ENCODE data around the gene KRT83. TPM values are rescaled to one million over a fixed set of nuclear protein-coding genes. Genes with fewer than 3 reads are reported as not detected.
"Not testable (repeated sequence)": the region's sequence is repeated elsewhere in the genome, so short reads cannot be mapped to it uniquely, and the experiment has no call there.

Gene KRT83
- total RNA-seq, 1 donor from 2014 or later = not detected

- Histone ChIP-seq H3K27me3 (ENCODE audit: control insufficient read depth, insufficient read depth, low read length) (peaks cover 8% of the 10 kb centered on the region), H3K4me3 (ENCODE audit: low read depth, low read length) (no peak overlapping the region)
- TF ChIP-seq CTCF (IDR thresholded peaks at IDR 0.05; ENCODE audit: insufficient read depth, low read length, poor library complexity, severe bottlenecking) = no peak
Observed at GRCh38 chr12:52296572-52297215, 24.5 kb downstream of the KRT83 start.

GRCh38 chr12:52295663-52296062, 25.5 kb downstream of the KRT83 start:
- TF ChIP-seq CTCF (IDR thresholded peaks at IDR 0.05; ENCODE audit: insufficient read depth, low read length, poor library complexity, severe bottlenecking) = no peak
- DNase-seq (ENCODE audit: low read depth) = no peak
- Histone ChIP-seq H3K27me3 (ENCODE audit: control insufficient read depth, insufficient read depth, low read length) (peaks cover 14% of the 10 kb centered on the region), H3K4me3 (ENCODE audit: low read depth, low read length) (no peak overlapping the region), H3K36me3 (ENCODE audit: control insufficient read depth, insufficient read depth, low read length) (no peaks in the 10 kb centered on the region)

More at GRCh38 chr12:52296572-52297215, 24.5 kb downstream of the KRT83 start:
- H3K36me3 ChIP-seq (ENCODE audit: control insufficient read depth, insufficient read depth, low read length) = no peaks in the 10 kb centered on the region
- DNase-seq (ENCODE audit: low read depth) = no peak

- H3K27me3 ChIP-seq (ENCODE audit: control insufficient read depth, insufficient read depth, low read length) = peaks cover 14% of the 10 kb centered on the region
- TF ChIP-seq CTCF (IDR thresholded peaks at IDR 0.05; ENCODE audit: insufficient read depth, low read length, poor library complexity, severe bottlenecking) = no peak
Observed at GRCh38 chr12:52294803-52295202, 26.4 kb downstream of the KRT83 start.

GRCh38 chr12:52293926-52294325, 27.3 kb downstream of the KRT83 start:
- Histone ChIP-seq H3K4me3 (ENCODE audit: low read depth, low read length) (no peak overlapping the region), H3K36me3 (ENCODE audit: control insufficient read depth, insufficient read depth, low read length) (no peaks in the 10 kb centered on the region), H3K27me3 (ENCODE audit: control insufficient read depth, insufficient read depth, low read length) (peaks cover 14% of the 10 kb centered on the region)
- no peak for DNase-seq (ENCODE audit: low read depth)
- no peak for TF ChIP-seq CTCF (IDR thresholded peaks at IDR 0.05; ENCODE audit: insufficient read depth, low read length, poor library complexity, severe bottlenecking)

More at GRCh38 chr12:52294803-52295202, 26.4 kb downstream of the KRT83 start:
- Histone ChIP-seq H3K4me3 (ENCODE audit: low read depth, low read length) (no peak overlapping the region), H3K36me3 (ENCODE audit: control insufficient read depth, insufficient read depth, low read length) (no peaks in the 10 kb centered on the region)
- no peak for DNase-seq (ENCODE audit: low read depth)

- Histone ChIP-seq H3K36me3 (ENCODE audit: control insufficient read depth, insufficient read depth, low read length) (no peaks in the 10 kb centered on the region), H3K27me3 (ENCODE audit: control insufficient read depth, insufficient read depth, low read length) (peaks cover 9% of the 10 kb centered on the region), H3K4me3 (ENCODE audit: low read depth, low read length) (no peak within 1 kb of the TSS)
- no peak for TF ChIP-seq CTCF (IDR thresholded peaks at IDR 0.05; ENCODE audit: insufficient read depth, low read length, poor library complexity, severe bottlenecking)
- no peak for DNase-seq (ENCODE audit: low read depth)
Observed at GRCh38 chr12:52291267-52291935, 29.8 kb downstream of the KRT83 start, which contains the start of gene KRT81. KRT81 (minus strand) TSS chr12:52291534; CDS start chr12:52291465, 69 bp downstream.

GRCh38 chr12:52290483-52291134, 30.6 kb downstream of the KRT83 start:
- not testable (repeated sequence) for H3K36me3 ChIP-seq (ENCODE audit: control insufficient read depth, insufficient read depth, low read length); H3K27me3 ChIP-seq (ENCODE audit: control insufficient read depth, insufficient read depth, low read length); DNase-seq (ENCODE audit: low read depth); H3K4me3 ChIP-seq (ENCODE audit: low read depth, low read length)

- DNase-seq (ENCODE audit: low read depth); H3K36me3 ChIP-seq (ENCODE audit: control insufficient read depth, insufficient read depth, low read length); H3K27me3 ChIP-seq (ENCODE audit: control insufficient read depth, insufficient read depth, low read length); H3K4me3 ChIP-seq (ENCODE audit: low read depth, low read length): not testable (repeated sequence)
Observed at GRCh38 chr12:52287816-52288805, 33.1 kb downstream of the KRT83 start.

Data from kidney epithelial cell (primary cell).